HCT116 (cell line): ENCODE results near the gene CNTROB. TPM values are rescaled to one million over a fixed set of nuclear protein-coding genes. Genes with fewer than 3 reads are reported as not detected.

Experiments used
- ATAC-seq: fragments of 200-7000 bp; cut with Tn5 transposase; 2 replicates; pipeline ENCODE4 v1.9.1; 2020; ENCODE audit warnings: mild to moderate bottlenecking, moderate library complexity
- BruUV-seq: library from RNA; stranded (reverse); fragments of 400-500 nt; replicated peaks from 2 replicates; lab custom pipeline; 2021; lab: Mats Ljungman, UMichigan
- CTCF ChIA-PET: fragments of 300-600 bp; sonication (Branson Sonifier 250); formaldehyde crosslinking; loops from one replicate; lab custom pipeline; 2021; ENCODE audit warnings: antibody characterized with exemption; lab: Charles Lee
- POLR2A ChIA-PET: fragments of 300-600, 350-600 bp; sonication (Branson Sonifier 250); formaldehyde crosslinking; loops from one replicate; lab custom pipeline; 2021; ENCODE audit warnings: antibody characterized with exemption; lab: Charles Lee
- RAD21 ChIA-PET, 2 experiments: fragments of 300-600 bp; sonication (Branson Sonifier 250); formaldehyde crosslinking; loops; one replicate each; lab custom pipeline; 2023; ENCODE audit warnings: low total read pairs in 2 of 2; ENCODE audit not compliant: uncharacterized antibody in 2 of 2, unreplicated experiment in 2 of 2, low non-redundant PET in 1 of 2; lab: Charles Lee
- DNase-seq: peaks from one replicate; pipeline ENCODE4 v3.0.0-alpha.2; 2010; ENCODE audit warnings: low read depth, low spot score
- H2AFZ ChIP-seq: fragments of 200-600 bp; shearing (Covaris generic), sonication (generic); 2 replicates; pipeline ENCODE4 v1.6.1; 2017; ENCODE audit warnings: low read depth, mixed run types, mixed read lengths, antibody characterized with exemption, low read length; ENCODE audit not compliant: poor library complexity, severe bottlenecking
- H3K27ac ChIP-seq: 2 replicates; pipeline ENCODE4 v1.5.1; 2012; ENCODE audit warnings: low read depth, low read length
- H3K27me3 ChIP-seq: fragments of 200-600 bp; sonication (generic); 2 replicates; pipeline ENCODE4 v1.6.1; 2016; ENCODE audit warnings: mixed run types, low read length, mixed read lengths; ENCODE audit not compliant: insufficient read depth
- H3K36me3 ChIP-seq, 2 experiments: fragments of 200-500 bp in 1 of 2; fragments of 200-600 bp in 1 of 2; sonication (Bioruptor generic) in 1 of 2; sonication (generic) in 1 of 2; 2 replicates each; pipeline versions ENCODE4 v1.5.1 to v1.6.1; 2014 to 2016; ENCODE audit warnings: low read length in 2 of 2, inconsistent platforms in 1 of 2, mixed read lengths in 1 of 2, mixed run types in 1 of 2; ENCODE audit not compliant: insufficient read depth in 2 of 2, control insufficient read depth in 1 of 2
- H3K4me1 ChIP-seq, 2 experiments: fragments of 200-600 bp in 1 of 2; sonication (generic) in 1 of 2; 2 replicates each; pipeline versions ENCODE4 v1.5.1 to v1.6.1; 2012 to 2017; ENCODE audit warnings: low read length in 2 of 2, inconsistent platforms in 1 of 2, mild to moderate bottlenecking in 1 of 2, mixed read lengths in 1 of 2, mixed run types in 1 of 2, moderate library complexity in 1 of 2; ENCODE audit not compliant: insufficient read depth in 2 of 2, control insufficient read depth in 1 of 2
- H3K4me2 ChIP-seq: fragments of 200-600 bp; sonication (generic); 2 replicates; pipeline ENCODE4 v1.6.1; 2017; ENCODE audit warnings: mixed run types, low read length, mixed read lengths
- H3K4me3 ChIP-seq, 2 experiments: fragments of 200-600 bp in 1 of 2; sonication (generic) in 1 of 2; replicated peaks in 1 of 2; 2 replicates each; pipeline ENCODE4 v1.5.1; 2011 to 2016; ENCODE audit warnings: low read length in 2 of 2, control low read depth in 1 of 2, low read depth in 1 of 2, mild to moderate bottlenecking in 1 of 2, mixed read lengths in 1 of 2, mixed run types in 1 of 2
- H3K79me2 ChIP-seq: fragments of 200-600 bp; sonication (generic); 2 replicates; pipeline ENCODE4 v1.6.1; 2017; ENCODE audit warnings: mild to moderate bottlenecking, mixed run types, low read length, moderate library complexity, mixed read lengths; ENCODE audit not compliant: insufficient read depth
- H3K9ac ChIP-seq: fragments of 200-600 bp; sonication (generic); 2 replicates; pipeline ENCODE4 v1.6.1; 2016; ENCODE audit warnings: low read length, mixed read lengths
- H3K9me2 ChIP-seq: fragments of 200-600 bp; sonication (generic), shearing (Covaris generic); 2 replicates; pipeline ENCODE4 v1.6.1; 2017; ENCODE audit warnings: mixed run types, mild to moderate bottlenecking, moderate library complexity; ENCODE audit not compliant: insufficient read depth
- H3K9me3 ChIP-seq, 2 experiments: fragments of 200-500 bp in 1 of 2; fragments of 200-600 bp in 1 of 2; sonication (Bioruptor generic) in 1 of 2; sonication (generic) in 1 of 2; 2 replicates each; pipeline ENCODE4 v1.6.1; 2014 to 2017; ENCODE audit warnings: low read length in 2 of 2, mixed read lengths in 2 of 2, inconsistent platforms in 1 of 2, low read depth in 1 of 2, mild to moderate bottlenecking in 1 of 2, mixed run types in 1 of 2, moderate library complexity in 1 of 2; ENCODE audit not compliant: control insufficient read depth in 1 of 2, insufficient read depth in 1 of 2
- H4K20me1 ChIP-seq: fragments of 200-600 bp; sonication (generic), shearing (Covaris generic); 2 replicates; pipeline ENCODE4 v1.6.1; 2017; ENCODE audit warnings: mixed run types, mild to moderate bottlenecking, moderate library complexity; ENCODE audit not compliant: insufficient read depth
- CBX3 ChIP-seq: IDR thresholded peaks from 2 replicates; pipeline ENCODE4 v1.6.1; 2012; ENCODE audit warnings: low read depth
- CEBPB ChIP-seq: IDR thresholded peaks from 2 replicates; pipeline ENCODE4 v1.6.1; 2012; ENCODE audit warnings: low read depth
- ELF1 ChIP-seq: IDR thresholded peaks from 2 replicates; pipeline ENCODE4 v1.6.1; 2012; ENCODE audit warnings: low read depth, borderline replicate concordance
- POLR2A ChIP-seq: IDR thresholded peaks from 2 replicates; pipeline ENCODE4 v1.7.0; 2011; ENCODE audit warnings: borderline replicate concordance; ENCODE audit not compliant: insufficient read depth, insufficient read length; ENCODE audit errors: extremely low read depth
- YY1 ChIP-seq: IDR thresholded peaks from 2 replicates; pipeline ENCODE4 v1.6.1; 2011; ENCODE audit warnings: low read length, low read depth, moderate library complexity, mild to moderate bottlenecking; ENCODE audit not compliant: insufficient replicate concordance; ENCODE audit errors: extremely low read depth
- ZFX ChIP-seq: fragments of 450-650 bp; IDR thresholded peaks from 2 replicates; pipeline ENCODE4 v1.6.1; 2017
- intact Hi-C: fragments of 100-400 bp; cut with micrococcal nuclease; formaldehyde crosslinking; loops from 2 replicates; pipeline ENCODE4 v1.10.0; 2022
- total RNA-seq: library from RNA; stranded (reverse); gene quantifications from one replicate; pipeline ENCODE4 v1.2.1, GENCODE V29; 2021; ENCODE audit not compliant: unreplicated experiment
- TF ChIP-seq, protein P1 (sequence below), 3 experiments: fragments of 200-600 bp in 1 of 3; sonication (generic) in 1 of 3; IDR thresholded peaks in 2 of 3; conservative IDR thresholded peaks in 1 of 3; 2 replicates each; pipeline ENCODE4 v1.5.1; 2012 to 2017; ENCODE audit warnings: low read depth in 2 of 3, low read length in 2 of 3, antibody characterized with exemption in 1 of 3, borderline replicate concordance in 1 of 3, control low read depth in 1 of 3, mild to moderate bottlenecking in 1 of 3, mixed read lengths in 1 of 3, mixed run types in 1 of 3, moderate library complexity in 1 of 3; ENCODE audit not compliant: insufficient read depth in 1 of 3

The CNTROB gene
- total RNA-seq, 1 experiment from 2014 or later, result 54.6 TPM

DNA sequence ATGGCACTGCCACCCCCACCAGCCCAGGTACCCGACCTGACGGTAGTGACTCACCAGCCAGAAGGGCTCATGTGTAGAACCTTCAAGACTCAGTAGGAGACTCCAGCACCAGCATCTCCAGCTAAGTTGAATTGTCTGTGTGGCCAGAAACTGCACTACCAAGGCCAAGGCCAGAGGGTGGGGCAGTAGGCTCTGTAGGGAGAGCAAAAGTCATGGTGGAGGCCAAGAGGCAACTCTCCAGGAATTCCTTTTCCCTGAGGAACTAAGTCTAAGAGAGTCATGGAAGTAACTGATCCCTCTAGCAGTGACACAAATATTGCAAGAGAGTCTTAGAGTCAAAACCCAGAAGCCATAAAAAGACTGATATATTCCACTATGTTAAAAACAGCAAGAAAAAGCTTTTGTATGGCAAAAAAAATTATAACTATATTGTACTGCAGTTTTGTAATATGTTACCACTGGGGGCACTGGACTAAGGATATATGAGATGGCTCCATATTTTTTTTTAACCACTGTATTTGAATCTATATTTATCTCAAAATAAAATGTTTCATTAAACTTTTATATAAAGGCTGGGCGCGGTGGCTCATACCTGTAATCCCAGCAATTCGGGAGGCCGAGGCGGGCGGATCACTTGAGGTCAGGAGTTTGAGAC, 40.3 kb downstream of the CNTROB start:
- no peak overlapping the region for H3K4me3 ChIP-seq
- no peaks in the 10 kb centered on the region for H3K9me2 ChIP-seq
- ChIA-PET RAD21 (no interaction called here), POLR2A (no interaction called here), CTCF (interaction anchor here (0.7 to 3.2 kb wide), 12 partner anchors 8 to 69 kb away, joined by 3 to 14 read pairs (median 4); partner anchors contain the start of genes CNTROB and TRAPPC1)
- no peak overlapping the region for H3K27ac ChIP-seq
- no peak overlapping the region for H3K9ac ChIP-seq
- no peaks in the 10 kb centered on the region for H3K4me1 ChIP-seq
- BruUV-seq, result no TSS peak
- TF ChIP-seq, protein P1, sequence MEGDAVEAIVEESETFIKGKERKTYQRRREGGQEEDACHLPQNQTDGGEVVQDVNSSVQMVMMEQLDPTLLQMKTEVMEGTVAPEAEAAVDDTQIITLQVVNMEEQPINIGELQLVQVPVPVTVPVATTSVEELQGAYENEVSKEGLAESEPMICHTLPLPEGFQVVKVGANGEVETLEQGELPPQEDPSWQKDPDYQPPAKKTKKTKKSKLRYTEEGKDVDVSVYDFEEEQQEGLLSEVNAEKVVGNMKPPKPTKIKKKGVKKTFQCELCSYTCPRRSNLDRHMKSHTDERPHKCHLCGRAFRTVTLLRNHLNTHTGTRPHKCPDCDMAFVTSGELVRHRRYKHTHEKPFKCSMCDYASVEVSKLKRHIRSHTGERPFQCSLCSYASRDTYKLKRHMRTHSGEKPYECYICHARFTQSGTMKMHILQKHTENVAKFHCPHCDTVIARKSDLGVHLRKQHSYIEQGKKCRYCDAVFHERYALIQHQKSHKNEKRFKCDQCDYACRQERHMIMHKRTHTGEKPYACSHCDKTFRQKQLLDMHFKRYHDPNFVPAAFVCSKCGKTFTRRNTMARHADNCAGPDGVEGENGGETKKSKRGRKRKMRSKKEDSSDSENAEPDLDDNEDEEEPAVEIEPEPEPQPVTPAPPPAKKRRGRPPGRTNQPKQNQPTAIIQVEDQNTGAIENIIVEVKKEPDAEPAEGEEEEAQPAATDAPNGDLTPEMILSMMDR (IDR thresholded peaks at IDR 0.05 in 2 of 3, conservative IDR thresholded peaks at IDR 0.05 in 1 of 3; ENCODE audit: borderline replicate concordance in 1 of 3, insufficient read depth in 1 of 3, low read depth in 2 of 3, low read length in 2 of 3), result peak in 2 of 3 experiments; percentile 15 to 40; a peak in 3 of 6 replicates
- no peak for TF ChIP-seq CEBPB
- intact Hi-C loops, result no loop called here
- no peak overlapping the region for H3K4me2 ChIP-seq
- H3K27me3 ChIP-seq, result no peaks in the 10 kb centered on the region
- no peak overlapping the region for H2AFZ ChIP-seq
- no peaks in the 10 kb centered on the region for H4K20me1 ChIP-seq
- DNase-seq (no peak), ATAC-seq (peak; percentile 53)
- no peaks in the 10 kb centered on the region for H3K36me3 ChIP-seq
- peaks cover 14 to 16% of the 10 kb centered on the region in 2 experiments; a peak in 3 of 4 replicates for H3K9me3 ChIP-seq
- no peaks in the 10 kb centered on the region for H3K79me2 ChIP-seq

GRCh38 chr17:7974638-7975131, 42.7 kb downstream of the CNTROB start:
- no peak for DNase-seq
- no peak overlapping the region for H3K9ac ChIP-seq
- no peaks in the 10 kb centered on the region for H3K27me3 ChIP-seq
- ChIA-PET POLR2A (no interaction called here), RAD21 (no interaction called here), CTCF (interaction anchor here (0.9 kb wide), 1 partner anchor 16 kb away, joined by 3 read pairs; no protein-coding TSS in a partner anchor)
- intact Hi-C loops, result no loop called here
- peaks cover 14 to 16% of the 10 kb centered on the region in 2 experiments; a peak in 3 of 4 replicates for H3K9me3 ChIP-seq
- BruUV-seq, result no TSS peak
- no peak overlapping the region for H3K27ac ChIP-seq
- no peak for ATAC-seq
- no peaks in the 10 kb centered on the region for H3K9me2 ChIP-seq
- H3K4me2 ChIP-seq, result no peak overlapping the region
- no peak for TF ChIP-seq POLR2A
- no peak for TF ChIP-seq YY1
- TF ChIP-seq ZFX, result no peak
- TF ChIP-seq CBX3, result peak; percentile 50; the same call in 1 of the 2 replicates
- TF ChIP-seq ELF1, result no peak
- H3K4me1 ChIP-seq, result no peaks in the 10 kb centered on the region
- no peak overlapping the region for H3K4me3 ChIP-seq
- H3K79me2 ChIP-seq, result no peaks in the 10 kb centered on the region
- no peaks in the 10 kb centered on the region for H3K36me3 ChIP-seq
- no peaks in the 10 kb centered on the region for H4K20me1 ChIP-seq
- no peak overlapping the region for H2AFZ ChIP-seq
